NB4 (cell line): ENCODE measurements around the gene JAKMIP1.

Source experiments
- DNase-seq: peaks from one replicate; pipeline ENCODE4 v3.0.0; 2010; ENCODE audit warnings: low read depth
- H3K4me3 ChIP-seq: one replicate; pipeline ENCODE4 v1.5.1; 2011; ENCODE audit warnings: mild to moderate bottlenecking, low read depth, low read length, moderate library complexity
- MYC ChIP-seq: IDR thresholded peaks from 2 replicates; pipeline ENCODE4 v1.6.1; 2011; ENCODE audit warnings: low read depth, low read length
- POLR2A ChIP-seq: IDR thresholded peaks from 2 replicates; pipeline ENCODE4 v1.6.1; 2011; ENCODE audit warnings: mild to moderate bottlenecking; ENCODE audit not compliant: insufficient read length; ENCODE audit errors: extremely low read depth
- TF ChIP-seq, protein P1 (sequence below): IDR thresholded peaks from 2 replicates; pipeline ENCODE4 v1.6.1; 2011; ENCODE audit warnings: low read depth, low read length
- TF ChIP-seq, protein P2 (sequence below): IDR thresholded peaks from one replicate; pipeline ENCODE4 v1.5.1; 2012; ENCODE audit warnings: low read depth, low read length

JAKMIP1 gene

DNA sequence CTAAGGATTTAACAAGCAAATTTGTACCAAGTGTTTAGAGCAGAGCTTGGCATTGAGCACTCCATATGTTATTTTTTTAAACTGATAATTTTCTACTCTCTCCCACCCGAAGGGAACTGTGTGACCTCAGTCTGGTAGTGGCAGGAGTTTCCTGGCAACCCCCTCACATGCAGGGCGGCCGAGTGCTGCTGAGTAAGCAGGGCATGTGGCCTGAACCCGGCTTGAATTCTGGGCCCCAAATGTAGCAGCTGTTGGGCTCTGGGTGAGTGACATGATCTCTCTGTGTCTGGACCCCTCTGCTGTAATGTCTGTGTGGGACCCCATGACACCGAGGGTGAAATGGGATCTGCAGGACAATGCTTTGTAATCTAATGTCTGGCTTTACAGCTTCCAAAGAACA is 168.5 kb downstream of the JAKMIP1 start:
- H3K4me3 ChIP-seq: no peak overlapping the region
- no peak for DNase-seq
- no peak for TF ChIP-seq MYC

DNA sequence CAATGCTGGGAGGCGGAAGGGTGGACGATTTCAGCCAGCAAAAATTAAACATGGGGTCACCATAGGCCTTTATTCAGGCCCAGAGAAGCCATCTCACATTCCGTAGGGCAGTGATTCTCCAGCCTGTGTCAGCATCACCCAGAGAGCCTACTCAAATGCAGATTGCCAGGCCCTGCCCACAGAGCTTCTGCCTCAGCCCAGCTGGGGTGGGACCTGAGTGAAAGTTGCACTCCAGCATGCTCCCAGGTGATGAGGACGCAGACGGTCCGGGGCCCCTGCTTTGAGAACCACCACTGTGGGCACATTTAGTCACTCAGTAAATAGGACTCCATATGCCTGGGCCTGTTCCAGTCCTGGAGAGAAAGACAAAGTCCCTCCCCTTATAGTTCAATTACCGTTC is 169.7 kb downstream of the JAKMIP1 start:
- no peak overlapping the region for H3K4me3 ChIP-seq
- no peak for TF ChIP-seq MYC
- TF ChIP-seq, protein P1, sequence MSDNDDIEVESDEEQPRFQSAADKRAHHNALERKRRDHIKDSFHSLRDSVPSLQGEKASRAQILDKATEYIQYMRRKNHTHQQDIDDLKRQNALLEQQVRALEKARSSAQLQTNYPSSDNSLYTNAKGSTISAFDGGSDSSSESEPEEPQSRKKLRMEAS: no peak
- TF ChIP-seq POLR2A: no peak
- TF ChIP-seq, protein P2, sequence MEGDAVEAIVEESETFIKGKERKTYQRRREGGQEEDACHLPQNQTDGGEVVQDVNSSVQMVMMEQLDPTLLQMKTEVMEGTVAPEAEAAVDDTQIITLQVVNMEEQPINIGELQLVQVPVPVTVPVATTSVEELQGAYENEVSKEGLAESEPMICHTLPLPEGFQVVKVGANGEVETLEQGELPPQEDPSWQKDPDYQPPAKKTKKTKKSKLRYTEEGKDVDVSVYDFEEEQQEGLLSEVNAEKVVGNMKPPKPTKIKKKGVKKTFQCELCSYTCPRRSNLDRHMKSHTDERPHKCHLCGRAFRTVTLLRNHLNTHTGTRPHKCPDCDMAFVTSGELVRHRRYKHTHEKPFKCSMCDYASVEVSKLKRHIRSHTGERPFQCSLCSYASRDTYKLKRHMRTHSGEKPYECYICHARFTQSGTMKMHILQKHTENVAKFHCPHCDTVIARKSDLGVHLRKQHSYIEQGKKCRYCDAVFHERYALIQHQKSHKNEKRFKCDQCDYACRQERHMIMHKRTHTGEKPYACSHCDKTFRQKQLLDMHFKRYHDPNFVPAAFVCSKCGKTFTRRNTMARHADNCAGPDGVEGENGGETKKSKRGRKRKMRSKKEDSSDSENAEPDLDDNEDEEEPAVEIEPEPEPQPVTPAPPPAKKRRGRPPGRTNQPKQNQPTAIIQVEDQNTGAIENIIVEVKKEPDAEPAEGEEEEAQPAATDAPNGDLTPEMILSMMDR: no peak
- no peak for DNase-seq

DNA sequence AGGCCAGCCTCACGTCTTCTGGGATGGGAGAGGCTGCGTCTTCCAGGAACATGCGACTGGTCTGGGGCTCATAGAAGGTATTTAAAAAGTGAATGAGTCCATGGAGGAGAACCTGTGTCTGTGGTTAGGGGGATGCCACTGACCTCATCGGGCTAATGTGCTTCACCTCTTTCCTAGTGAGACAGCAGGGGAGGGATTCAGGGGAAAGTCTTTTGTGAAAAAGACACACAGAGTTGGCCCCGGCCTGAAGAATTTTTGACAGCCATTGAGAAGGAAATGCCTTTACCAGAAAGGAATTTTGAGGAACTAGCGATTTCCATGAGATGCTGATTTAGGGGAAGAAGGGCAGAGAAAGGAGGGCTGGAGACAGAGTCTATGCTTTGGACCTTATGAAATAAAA is 171.1 kb downstream of the JAKMIP1 start:
- DNase-seq: no peak
- no peak overlapping the region for H3K4me3 ChIP-seq
- TF ChIP-seq, protein P2: no peak

DNA sequence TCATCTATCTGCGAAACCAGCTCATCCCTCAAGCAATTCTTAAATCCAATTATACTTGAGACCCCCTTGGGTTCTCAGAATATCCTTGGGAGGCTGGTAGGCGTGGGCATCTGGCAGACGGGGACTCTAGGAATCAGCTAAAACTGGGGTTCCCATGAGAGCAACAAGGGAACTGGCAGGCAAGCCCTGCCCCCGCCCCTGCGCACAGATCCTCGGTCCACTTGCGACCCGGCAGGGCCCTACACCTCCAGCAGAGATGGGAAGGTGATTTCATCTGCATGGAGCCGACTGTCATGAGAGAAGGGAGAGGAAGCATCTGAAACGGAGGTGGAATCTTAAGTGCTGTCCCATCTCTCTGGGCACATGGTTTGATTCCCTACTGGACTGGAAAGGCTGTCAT is 172.2 kb downstream of the JAKMIP1 start:
- DNase-seq: no peak
- TF ChIP-seq, protein P2: no peak
- no peak for TF ChIP-seq MYC
- no peak for TF ChIP-seq POLR2A
- TF ChIP-seq, protein P1: no peak
- H3K4me3 ChIP-seq: no peak overlapping the region

DNA sequence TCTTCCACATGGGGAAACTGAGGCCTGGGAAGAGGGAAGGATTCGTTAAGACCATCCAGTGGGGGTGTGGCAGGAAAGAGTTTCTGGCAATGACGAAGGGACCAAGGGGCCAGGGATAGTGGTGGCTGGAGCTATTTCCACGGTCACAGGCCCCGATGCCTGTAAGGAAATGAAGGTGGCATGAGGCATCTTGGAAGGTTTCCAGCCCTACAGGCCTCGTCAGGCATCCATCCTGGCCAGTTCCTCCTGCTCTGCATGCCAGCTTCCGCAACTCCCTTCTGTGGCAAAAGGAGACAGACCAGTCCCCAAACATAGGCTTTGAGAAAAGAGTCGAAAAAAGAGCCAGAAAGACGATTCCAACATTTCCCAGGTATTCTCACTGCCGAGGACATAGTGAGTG is 173.0 kb downstream of the JAKMIP1 start:
- TF ChIP-seq MYC: no peak
- TF ChIP-seq, protein P2: no peak
- TF ChIP-seq POLR2A: no peak
- TF ChIP-seq, protein P1: no peak
- no peak for DNase-seq
- no peak overlapping the region for H3K4me3 ChIP-seq

DNA sequence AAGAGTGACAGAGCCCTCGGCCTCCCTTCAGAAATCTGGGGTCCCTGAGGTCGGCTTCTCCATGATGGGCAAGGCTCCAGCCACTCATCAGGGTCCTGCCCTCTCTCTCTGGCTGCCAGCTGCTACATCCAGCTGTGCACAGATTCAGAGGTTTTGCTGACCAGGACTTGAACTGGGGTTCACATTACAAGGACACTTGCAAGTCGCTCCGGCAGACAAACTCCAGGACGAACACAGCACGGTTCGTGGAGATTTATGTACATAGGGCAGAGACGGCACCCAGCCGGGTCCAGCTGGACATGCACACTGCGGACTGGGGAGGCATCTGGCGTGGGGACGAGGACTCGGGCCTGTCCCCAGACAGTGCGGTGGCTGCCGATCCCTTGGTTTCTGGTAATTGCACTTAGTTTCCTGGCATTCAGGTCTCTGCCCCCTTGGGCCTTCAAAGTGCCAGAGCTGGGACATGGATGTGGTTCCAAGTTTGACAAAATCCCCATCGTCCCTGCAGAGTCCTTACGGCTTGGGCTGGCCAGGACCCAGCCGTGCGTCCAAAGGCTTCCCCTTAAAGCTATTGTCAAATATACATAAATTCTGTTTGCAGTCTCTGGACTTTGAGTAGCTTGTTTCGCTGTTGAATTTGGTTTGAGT is 175.9 kb downstream of the JAKMIP1 start:
- no peak overlapping the region for H3K4me3 ChIP-seq
- no peak for DNase-seq
- TF ChIP-seq MYC (no peak), POLR2A (no peak)
- TF ChIP-seq, protein P2: no peak
